Activated naive CD4-positive, alpha-beta T cell treated with anti-CD3 and anti-CD28 coated beads, Interleukin-2, amount 50 U/mL, for 24 hours (primary cell): Measurements from ENCODE around the gene LRRC4.

Experiments
- H3K27ac Mint-ChIP-seq: one replicate; pipeline ENCODE4 v1.8.0; 2021; ENCODE audit warnings: mild to moderate bottlenecking, mixed read lengths
- H3K27me3 Mint-ChIP-seq: one replicate; pipeline ENCODE4 v1.8.0; 2021; ENCODE audit warnings: mixed read lengths
- H3K36me3 Mint-ChIP-seq: one replicate; pipeline ENCODE4 v1.8.0; 2021; ENCODE audit warnings: mixed read lengths
- H3K4me1 Mint-ChIP-seq: one replicate; pipeline ENCODE4 v1.8.0; 2021; ENCODE audit warnings: mixed read lengths
- H3K4me3 Mint-ChIP-seq: one replicate; pipeline ENCODE4 v1.8.0; 2021; ENCODE audit warnings: mild to moderate bottlenecking, mixed read lengths
- H3K9me3 Mint-ChIP-seq: one replicate; pipeline ENCODE4 v1.8.0; 2021; ENCODE audit warnings: mixed read lengths

Gene LRRC4

DNA sequence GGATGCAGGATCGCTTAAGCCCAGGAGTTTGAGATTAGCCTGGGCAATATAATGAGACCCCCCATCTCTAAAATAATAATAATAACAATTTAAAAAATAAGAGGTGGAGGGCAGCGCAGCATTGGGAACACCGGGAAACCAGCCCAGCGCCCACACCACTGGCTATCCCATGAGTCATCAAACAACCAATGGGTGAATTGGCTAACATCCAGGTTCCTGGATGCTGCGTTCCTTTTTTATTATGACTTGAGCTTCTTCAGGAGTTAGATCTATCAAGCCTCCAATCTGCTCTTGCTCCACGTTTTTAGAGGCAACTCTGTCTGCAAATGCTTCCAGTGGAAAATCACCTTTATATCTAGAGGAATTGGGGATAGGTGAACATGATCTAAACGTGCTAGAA is 10.0 kb upstream of the LRRC4 start:
- no peaks in the 10 kb centered on the region for H3K9me3 Mint-ChIP-seq
- no peak overlapping the region for H3K4me3 Mint-ChIP-seq
- no peak overlapping the region for H3K27ac Mint-ChIP-seq
- peaks cover 4% of the 10 kb centered on the region for H3K36me3 Mint-ChIP-seq
- no peaks in the 10 kb centered on the region for H3K27me3 Mint-ChIP-seq
- peaks cover 19% of the 10 kb centered on the region for H3K4me1 Mint-ChIP-seq

DNA sequence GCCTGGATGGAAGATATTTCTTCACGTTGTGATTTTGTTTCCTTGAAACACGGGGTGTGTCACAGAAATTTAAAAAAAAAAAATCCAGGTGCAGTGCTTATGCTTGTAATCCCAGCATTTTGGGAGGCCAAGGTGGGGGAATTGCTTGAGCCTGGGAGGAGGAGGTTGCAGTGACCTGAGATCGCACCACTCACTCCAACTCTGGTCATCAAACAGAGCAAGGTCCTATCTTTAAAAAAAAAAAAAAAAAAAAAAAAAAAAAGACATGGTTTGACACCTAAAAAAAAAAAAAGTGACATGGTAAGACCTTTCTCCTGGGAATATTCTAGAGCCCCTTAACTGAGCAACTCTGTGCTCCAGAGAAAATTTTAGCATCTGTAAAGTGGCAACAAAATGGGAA is 9.0 kb upstream of the LRRC4 start:
- Mint-ChIP-seq H3K36me3 (peaks cover 6% of the 10 kb centered on the region), H3K27me3 (no peaks in the 10 kb centered on the region), H3K27ac (no peak overlapping the region), H3K4me3 (no peak overlapping the region), H3K4me1 (peaks cover 14% of the 10 kb centered on the region), H3K9me3 (no peaks in the 10 kb centered on the region)

DNA sequence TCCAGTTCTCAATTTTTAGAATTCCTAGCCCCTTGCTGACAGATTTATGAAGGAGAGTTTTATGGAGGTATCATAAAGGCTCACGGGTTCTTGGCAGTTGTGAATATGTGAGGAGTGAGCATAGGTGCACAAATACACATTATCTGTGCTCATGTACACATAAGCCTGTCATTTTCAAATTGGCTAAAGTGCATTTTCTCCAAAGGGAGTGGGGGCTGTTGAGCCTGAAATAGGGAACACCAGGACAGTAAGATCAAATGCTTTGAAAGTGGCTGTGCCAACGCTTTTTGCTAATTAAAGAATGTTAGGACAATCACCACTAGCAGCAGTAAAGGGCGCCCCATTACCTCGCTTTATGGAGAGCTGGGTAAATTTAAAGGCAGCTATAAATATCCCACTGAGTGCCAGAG is 8.3 kb upstream of the LRRC4 start:
- Mint-ChIP-seq H3K4me1 (peaks cover 8% of the 10 kb centered on the region), H3K9me3 (no peaks in the 10 kb centered on the region), H3K4me3 (no peak overlapping the region), H3K27me3 (no peaks in the 10 kb centered on the region), H3K36me3 (peaks cover 6% of the 10 kb centered on the region), H3K27ac (no peak overlapping the region)

DNA sequence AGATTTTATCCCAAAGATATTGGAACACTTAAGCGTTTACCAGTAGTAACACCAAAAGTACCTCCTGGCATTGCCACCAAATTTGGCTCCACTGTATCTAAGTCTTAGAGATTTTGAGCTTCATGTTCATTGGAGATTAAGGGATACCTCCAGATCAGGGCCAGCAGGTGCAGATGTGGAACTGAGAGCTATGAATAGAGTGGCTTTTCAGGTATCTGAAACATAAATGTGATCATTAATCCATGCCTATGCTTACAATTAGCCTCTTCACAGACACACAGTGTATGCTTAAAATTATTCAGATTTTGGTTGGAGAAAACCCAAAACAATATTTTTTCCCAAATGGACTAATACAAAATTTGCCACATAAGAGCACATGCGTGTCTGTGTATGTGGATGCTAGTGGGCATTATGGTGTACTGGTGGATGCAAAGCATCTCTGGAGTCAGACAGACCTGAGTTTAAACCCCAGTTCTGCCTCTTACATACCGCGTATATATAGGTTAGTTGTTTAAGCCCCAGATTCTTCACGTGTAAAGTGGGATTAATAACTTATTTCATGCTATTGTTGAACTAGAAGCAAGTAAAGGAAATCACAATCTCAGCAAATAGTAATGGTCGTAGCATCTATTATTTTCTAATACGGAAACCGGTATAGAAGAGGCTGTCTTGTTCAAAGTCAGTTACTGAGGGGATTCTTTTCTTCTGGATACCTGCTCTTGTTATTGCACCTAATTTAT is 6.8 kb upstream of the LRRC4 start:
- H3K9me3 Mint-ChIP-seq: no peaks in the 10 kb centered on the region
- no peak overlapping the region for H3K27ac Mint-ChIP-seq
- H3K4me3 Mint-ChIP-seq: no peak overlapping the region
- H3K27me3 Mint-ChIP-seq: no peaks in the 10 kb centered on the region
- H3K4me1 Mint-ChIP-seq: no peaks in the 10 kb centered on the region
- peaks cover 6% of the 10 kb centered on the region for H3K36me3 Mint-ChIP-seq

DNA sequence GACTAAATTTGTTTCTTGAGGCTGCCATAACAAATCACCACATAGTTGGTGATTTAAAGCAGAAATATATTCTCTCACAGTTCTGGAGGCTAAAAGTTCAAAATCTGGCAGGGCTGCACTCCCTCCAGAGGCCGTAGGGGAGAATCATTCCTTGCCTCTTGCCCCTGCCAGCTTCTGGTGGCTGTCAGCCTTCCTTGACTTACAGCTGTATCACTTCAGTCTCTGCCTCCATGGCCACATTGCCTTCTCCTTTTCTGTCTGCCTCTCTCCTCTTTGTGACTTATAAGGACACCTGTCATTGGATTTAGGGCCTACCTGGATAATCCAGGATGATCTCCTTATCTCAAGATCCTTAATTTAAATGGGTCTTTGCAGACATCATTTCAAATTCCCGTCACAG is 5.8 kb upstream of the LRRC4 start:
- Mint-ChIP-seq H3K27me3 (no peaks in the 10 kb centered on the region), H3K4me3 (no peak overlapping the region), H3K4me1 (no peaks in the 10 kb centered on the region), H3K9me3 (no peaks in the 10 kb centered on the region), H3K36me3 (peaks cover 6% of the 10 kb centered on the region), H3K27ac (no peak overlapping the region)

DNA sequence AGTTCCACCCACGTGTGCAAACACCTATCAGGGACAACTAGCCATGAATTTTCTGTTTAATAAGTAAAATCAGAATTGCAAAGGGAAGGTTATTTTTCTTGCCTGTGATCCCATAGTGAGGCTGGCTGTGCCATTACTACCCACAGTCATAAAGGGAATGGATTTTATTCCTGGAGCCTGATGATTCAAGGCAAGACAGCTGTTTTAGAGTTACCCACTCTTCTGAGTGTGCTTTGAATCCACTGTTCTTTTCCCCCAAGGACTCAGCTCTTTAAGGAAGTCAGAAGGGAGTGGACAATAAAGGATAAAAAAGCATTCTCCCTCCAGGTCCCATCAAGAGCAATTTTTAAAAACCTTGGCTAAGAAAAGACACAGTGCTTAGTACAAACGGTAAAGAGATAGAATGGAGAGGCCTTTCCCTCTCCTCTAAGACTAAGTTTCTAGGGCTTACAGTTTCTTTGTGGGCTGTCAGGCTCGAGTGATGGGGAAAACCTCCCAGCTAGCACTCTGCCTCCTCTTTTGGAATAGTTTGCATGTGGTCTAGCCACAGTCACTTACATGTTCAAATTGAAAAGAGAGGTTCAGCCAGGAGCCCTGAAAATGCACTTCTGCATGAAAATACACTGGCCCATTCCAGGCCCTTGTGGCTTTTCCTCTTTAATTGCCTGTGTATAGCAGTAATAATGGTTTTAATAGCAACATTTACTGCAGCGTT is 5.1 kb upstream of the LRRC4 start:
- Mint-ChIP-seq H3K27me3 (peaks cover 1% of the 10 kb centered on the region), H3K9me3 (no peaks in the 10 kb centered on the region), H3K27ac (no peak overlapping the region), H3K4me3 (no peak overlapping the region), H3K36me3 (peaks cover 7% of the 10 kb centered on the region), H3K4me1 (no peaks in the 10 kb centered on the region)

DNA sequence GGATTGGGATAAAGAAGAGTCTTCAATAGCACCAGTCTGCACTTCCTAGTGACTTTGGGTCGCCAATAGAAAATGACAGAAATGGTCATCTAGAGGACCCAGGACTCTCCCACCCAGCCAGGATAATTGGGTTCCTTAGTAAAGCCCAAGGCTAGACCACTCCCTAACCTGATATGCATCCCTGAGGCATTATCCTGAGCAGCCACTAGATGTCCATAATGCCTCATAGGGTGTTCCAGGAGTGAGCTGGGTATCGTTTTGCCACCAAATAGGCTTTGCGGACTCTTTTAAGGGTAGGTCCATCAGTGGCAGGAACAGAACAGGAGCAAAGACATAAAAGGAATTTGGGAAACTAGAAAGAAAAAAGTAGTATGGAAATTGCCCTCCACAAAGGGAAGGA is 4.5 kb upstream of the LRRC4 start:
- H3K9me3 Mint-ChIP-seq: no peaks in the 10 kb centered on the region
- no peak overlapping the region for H3K4me3 Mint-ChIP-seq

DNA sequence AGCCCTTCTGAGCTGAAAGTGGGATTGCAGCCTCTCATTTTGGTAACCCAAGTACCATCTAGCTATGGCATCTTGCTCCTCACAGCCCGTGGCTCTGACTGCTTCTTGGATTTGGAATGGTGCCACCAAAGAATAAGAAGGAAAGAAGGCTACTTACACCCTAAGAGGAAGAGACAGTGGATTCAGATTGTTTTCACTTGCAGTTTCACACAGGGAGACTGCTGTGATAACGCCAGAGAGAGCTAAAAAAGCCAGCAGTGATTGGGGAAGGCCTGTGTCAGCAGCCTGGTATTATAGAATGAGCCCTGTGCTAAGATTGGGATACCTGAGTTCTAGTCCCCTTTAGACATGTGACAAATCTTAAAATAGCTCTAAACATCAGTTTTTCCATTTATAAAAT is 3.6 kb upstream of the LRRC4 start:
- peaks cover 5% of the 10 kb centered on the region for H3K4me1 Mint-ChIP-seq
- no peak overlapping the region for H3K4me3 Mint-ChIP-seq
- H3K27ac Mint-ChIP-seq: no peak overlapping the region
- no peaks in the 10 kb centered on the region for H3K9me3 Mint-ChIP-seq
- H3K36me3 Mint-ChIP-seq: peaks cover 3% of the 10 kb centered on the region
- H3K27me3 Mint-ChIP-seq: peaks cover 1% of the 10 kb centered on the region

More for the DNA sequence above, 4.5 kb upstream of the LRRC4 start:
- peaks cover 5% of the 10 kb centered on the region for H3K36me3 Mint-ChIP-seq
- no peaks in the 10 kb centered on the region for H3K4me1 Mint-ChIP-seq
- H3K27me3 Mint-ChIP-seq: peaks cover 1% of the 10 kb centered on the region
- no peak overlapping the region for H3K27ac Mint-ChIP-seq

DNA sequence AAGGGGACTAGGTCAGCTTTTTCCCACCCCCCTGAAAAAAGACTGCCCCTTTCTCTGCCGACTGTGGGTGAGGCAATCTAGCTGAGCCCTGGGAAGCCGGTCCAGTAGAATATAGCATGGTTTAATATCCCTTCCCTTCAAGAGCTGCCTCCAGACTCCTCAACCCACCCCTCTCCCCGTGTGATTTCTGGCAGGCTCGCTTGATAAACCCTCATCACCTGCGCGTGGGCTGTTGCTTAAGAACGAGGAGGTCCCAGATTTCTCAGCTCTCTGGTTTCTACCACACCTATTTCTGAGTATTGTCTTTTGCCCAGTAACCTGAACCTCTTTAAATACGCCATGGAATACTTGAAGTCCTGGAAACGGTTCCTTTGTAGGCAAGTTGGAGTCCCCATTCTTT is 2.0 kb upstream of the LRRC4 start:
- Mint-ChIP-seq H3K27ac (no peak overlapping the region), H3K4me3 (no peak overlapping the region), H3K27me3 (peaks cover 1% of the 10 kb centered on the region), H3K4me1 (peaks cover 12% of the 10 kb centered on the region), H3K36me3 (peaks cover 13% of the 10 kb centered on the region), H3K9me3 (no peaks in the 10 kb centered on the region)

DNA sequence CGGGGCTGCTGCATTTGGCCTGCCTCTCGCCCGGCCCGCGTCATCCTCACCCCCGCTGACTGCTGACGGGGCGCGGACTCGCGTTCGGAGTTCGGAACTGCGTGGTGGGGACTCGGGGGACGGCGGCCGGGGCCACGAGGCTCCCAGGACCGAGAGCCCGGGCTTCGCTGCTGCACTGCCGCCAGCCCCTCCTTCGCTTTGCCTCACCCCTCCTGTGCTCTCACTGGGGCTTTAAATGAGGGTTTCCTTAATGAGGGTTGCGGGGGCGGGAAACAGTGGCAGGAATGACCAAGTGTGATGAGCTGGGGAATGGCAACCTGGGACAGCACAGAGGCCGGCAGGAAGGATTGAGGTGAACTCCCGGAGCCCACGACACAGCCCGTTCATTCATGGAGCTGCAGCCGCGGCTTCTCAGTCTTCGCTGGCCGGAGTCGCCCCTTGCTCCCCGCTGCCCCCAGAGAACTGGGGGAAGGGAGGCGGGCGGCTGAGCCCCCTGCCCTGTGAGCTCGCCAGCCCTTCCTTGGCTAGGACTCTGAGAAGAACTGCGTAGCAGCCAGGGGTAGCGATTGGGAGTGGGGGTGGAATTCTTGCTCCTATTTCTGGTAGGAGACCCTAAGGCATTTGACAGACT is 1.5 kb upstream of the LRRC4 start:
- H3K4me3 Mint-ChIP-seq: peak overlapping the region; percentile 47
- peaks cover 13% of the 10 kb centered on the region for H3K36me3 Mint-ChIP-seq
- peak overlapping the region; percentile 30 for H3K27ac Mint-ChIP-seq
- peaks cover 12% of the 10 kb centered on the region for H3K4me1 Mint-ChIP-seq
- no peaks in the 10 kb centered on the region for H3K9me3 Mint-ChIP-seq
- peaks cover 1% of the 10 kb centered on the region for H3K27me3 Mint-ChIP-seq

DNA sequence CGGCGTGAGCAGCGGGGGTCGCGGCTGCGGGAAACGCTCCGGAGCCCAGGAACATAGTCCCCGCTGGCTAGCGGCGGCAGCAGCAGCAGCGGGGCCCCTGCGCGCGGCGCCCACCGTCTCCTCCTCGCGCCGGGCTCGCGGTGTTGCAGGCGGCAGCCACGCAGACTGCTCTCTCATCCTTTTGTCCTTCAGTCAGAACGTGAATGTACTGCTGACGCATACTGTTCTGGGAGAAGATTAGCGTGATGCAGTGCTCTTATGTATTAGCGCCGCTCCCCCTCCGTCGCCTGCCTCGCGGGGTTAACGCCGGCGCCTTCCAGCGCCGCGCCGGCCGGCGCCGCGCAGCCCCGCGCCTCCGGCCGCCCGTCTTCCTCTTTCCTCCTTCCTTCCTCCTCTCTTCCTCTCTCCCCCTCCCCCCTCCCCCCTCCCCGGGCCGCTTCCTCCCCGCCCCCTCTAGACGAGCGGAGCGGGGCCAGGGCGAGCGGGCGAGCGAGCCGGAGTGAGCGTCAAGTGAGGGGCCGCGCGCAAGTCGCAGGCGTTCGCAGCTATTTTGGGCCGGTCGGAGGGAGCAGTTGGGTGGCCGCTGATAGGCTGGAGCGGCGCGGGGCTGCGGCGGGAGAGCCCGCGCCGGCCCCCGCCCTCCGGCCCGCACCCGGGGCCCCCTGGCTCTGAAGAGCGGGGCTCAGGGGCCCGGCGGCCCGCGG is 816 bp upstream of the LRRC4 start:
- Mint-ChIP-seq H3K9me3 (no peaks in the 10 kb centered on the region), H3K36me3 (peaks cover 13% of the 10 kb centered on the region), H3K27ac (peak overlapping the region; percentile 87), H3K27me3 (peaks cover 1% of the 10 kb centered on the region), H3K4me1 (peaks cover 12% of the 10 kb centered on the region), H3K4me3 (peak overlapping the region; percentile 88)

DNA sequence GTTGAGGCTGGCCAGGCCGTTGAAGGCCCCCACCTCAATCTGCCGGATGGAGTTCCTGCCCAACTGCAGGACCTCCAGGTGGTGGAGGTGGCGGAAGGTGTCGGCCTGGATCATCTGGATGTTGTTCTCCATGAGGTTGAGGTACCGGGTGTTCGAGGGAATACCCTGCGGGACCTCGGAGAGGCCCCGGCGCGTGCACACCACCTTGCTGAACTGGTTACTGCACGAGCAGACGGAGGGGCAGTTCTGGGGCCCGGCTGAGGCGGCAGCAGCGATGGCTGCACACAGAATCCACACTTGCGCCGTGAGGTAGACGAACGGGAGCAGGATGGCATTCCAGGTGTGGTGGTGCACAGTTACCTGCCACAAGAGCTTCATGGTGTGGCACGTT is 979 bp downstream of the LRRC4 start:
- H3K4me3 Mint-ChIP-seq: peak overlapping the region; percentile 64
- no peak overlapping the region for H3K27ac Mint-ChIP-seq
- H3K4me1 Mint-ChIP-seq: peaks cover 12% of the 10 kb centered on the region
- H3K36me3 Mint-ChIP-seq: peaks cover 11% of the 10 kb centered on the region
- H3K9me3 Mint-ChIP-seq: no peaks in the 10 kb centered on the region
- peaks cover 1% of the 10 kb centered on the region for H3K27me3 Mint-ChIP-seq

DNA sequence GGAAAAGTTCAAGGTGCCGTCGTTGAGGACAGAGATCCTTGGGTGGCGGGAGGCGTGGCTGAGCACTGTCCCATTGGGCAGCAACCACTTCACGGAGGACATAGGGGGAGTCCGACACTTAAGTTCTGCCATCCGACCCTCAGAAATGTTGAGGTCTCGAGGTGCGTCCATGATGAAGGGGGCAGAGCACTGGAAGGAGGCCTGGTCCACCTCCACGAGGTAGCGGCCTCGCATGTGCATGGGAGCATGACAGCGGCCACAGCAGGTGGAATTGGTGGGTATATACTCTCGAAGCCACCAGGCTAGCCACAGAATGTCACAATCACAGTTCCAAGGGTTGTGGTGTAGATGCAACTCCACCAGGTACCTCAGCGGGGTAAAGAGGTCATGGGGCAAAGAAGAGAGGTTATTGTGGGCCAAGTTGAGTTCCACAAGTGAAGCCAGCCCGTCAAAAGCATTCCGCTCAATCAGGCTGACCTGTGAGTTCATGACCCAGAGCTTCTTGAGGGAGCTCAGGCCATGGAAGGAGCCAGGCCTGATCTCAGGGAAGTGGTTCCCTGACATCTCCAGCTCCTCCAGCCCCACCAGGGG is 1.7 kb downstream of the LRRC4 start:
- Mint-ChIP-seq H3K27me3 (peaks cover 1% of the 10 kb centered on the region), H3K9me3 (no peaks in the 10 kb centered on the region), H3K36me3 (peaks cover 11% of the 10 kb centered on the region), H3K4me3 (peak overlapping the region; percentile 64), H3K27ac (peak overlapping the region; percentile 27), H3K4me1 (peaks cover 12% of the 10 kb centered on the region)

DNA sequence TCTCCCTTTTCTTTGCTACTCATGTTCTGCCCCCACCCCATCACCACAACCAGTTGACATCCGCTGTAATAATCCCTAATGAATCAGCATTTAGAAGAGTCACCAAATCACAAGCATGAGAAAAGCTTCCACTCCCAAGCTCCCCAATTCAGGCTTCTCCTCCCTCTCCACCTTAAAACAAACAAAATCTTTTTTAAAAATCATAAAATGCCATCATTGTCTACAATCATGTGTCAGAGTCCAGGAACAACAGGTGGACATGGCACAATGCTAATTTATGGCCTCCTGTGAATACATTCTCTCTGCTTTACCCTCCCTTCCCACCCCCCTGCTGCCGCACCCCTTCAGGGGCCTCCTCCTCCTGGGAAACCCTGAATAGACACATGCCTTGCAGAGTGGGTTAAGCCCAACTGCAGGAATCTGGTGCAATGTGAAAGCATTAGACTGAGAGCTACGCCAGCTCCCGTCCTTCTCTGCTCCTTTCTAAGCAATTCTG is 3.7 kb downstream of the LRRC4 start:
- H3K36me3 Mint-ChIP-seq: peaks cover 13% of the 10 kb centered on the region
- no peak overlapping the region for H3K4me3 Mint-ChIP-seq
- no peaks in the 10 kb centered on the region for H3K9me3 Mint-ChIP-seq
- H3K27me3 Mint-ChIP-seq: peaks cover 1% of the 10 kb centered on the region
- H3K27ac Mint-ChIP-seq: no peak overlapping the region
- H3K4me1 Mint-ChIP-seq: peaks cover 12% of the 10 kb centered on the region

DNA sequence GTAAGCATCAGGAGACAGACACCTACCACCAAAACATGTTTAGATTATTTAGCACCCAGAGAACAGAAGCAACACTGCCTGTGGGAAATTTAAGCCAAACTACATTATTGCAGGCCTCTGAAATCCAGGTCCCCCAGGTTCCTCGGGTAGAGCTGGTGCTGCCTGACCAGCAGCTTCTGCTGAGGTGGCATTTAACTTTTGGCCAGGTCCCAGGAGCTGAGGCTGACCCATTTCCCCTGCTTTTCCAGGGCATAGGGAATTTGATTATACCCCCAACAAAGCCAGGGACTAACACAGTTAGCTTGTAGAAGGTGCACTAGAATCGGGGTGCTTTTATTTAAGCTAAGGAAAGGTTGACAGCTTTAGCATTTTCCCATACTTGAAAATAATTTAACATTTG is 4.7 kb downstream of the LRRC4 start:
- Mint-ChIP-seq H3K36me3 (peaks cover 14% of the 10 kb centered on the region), H3K27me3 (no peaks in the 10 kb centered on the region), H3K27ac (no peak overlapping the region), H3K4me1 (peaks cover 12% of the 10 kb centered on the region), H3K4me3 (no peak overlapping the region), H3K9me3 (no peaks in the 10 kb centered on the region)
